ENCODE data around the gene AJUBA.
"Not testable (repeated sequence)": the region's sequence is repeated elsewhere in the genome, so short reads cannot be mapped to it uniquely, and the experiment has no call there.

AJUBA gene

GRCh38 chr14:23006544-23007419, 24.4 kb upstream of the AJUBA start:
- H3K27me3 ChIP-seq (ENCODE audit: insufficient read depth, low read length) = no peaks in the 10 kb centered on the region
- H3K79me2 ChIP-seq (ENCODE audit: control insufficient read depth, insufficient read depth, low read length, unreplicated experiment) = peaks cover 3% of the 10 kb centered on the region
- peak overlapping the region; percentile 81 for H3K4me3 ChIP-seq (ENCODE audit: low read depth, low read length)
- peak overlapping the region; percentile 99 for H2AFZ ChIP-seq (ENCODE audit: low read length, unreplicated experiment)
- H3K27ac ChIP-seq (ENCODE audit: low read depth, low read length) = peak overlapping the region; percentile 90
- no peaks in the 10 kb centered on the region for H3K36me3 ChIP-seq (ENCODE audit: insufficient read depth, low read length)
- H3K4me1 ChIP-seq (ENCODE audit: control insufficient read depth, insufficient read depth, low read length, unreplicated experiment) = peaks cover 30% of the 10 kb centered on the region

- H2AFZ ChIP-seq (ENCODE audit: low read length, unreplicated experiment) = peak overlapping the region; percentile 55
These were observed 23.8 kb upstream of the AJUBA start for GRCh38 chr14:23006188-23006534.

GRCh38 chr14:23005451-23006187, 23.3 kb upstream of the AJUBA start:
- Histone ChIP-seq H3K4me1 (ENCODE audit: control insufficient read depth, insufficient read depth, low read length, unreplicated experiment) (peaks cover 30% of the 10 kb centered on the region), H2AFZ (ENCODE audit: low read length, unreplicated experiment) (peak overlapping the region; percentile 55), H3K36me3 (ENCODE audit: insufficient read depth, low read length) (no peaks in the 10 kb centered on the region), H3K27me3 (ENCODE audit: insufficient read depth, low read length) (no peaks in the 10 kb centered on the region), H3K4me3 (ENCODE audit: low read depth, low read length) (peak overlapping the region; percentile 81), H3K79me2 (ENCODE audit: control insufficient read depth, insufficient read depth, low read length, unreplicated experiment) (peaks cover 3% of the 10 kb centered on the region), H3K27ac (ENCODE audit: low read depth, low read length) (peak overlapping the region; percentile 90)

More at GRCh38 chr14:23006188-23006534, 23.8 kb upstream of the AJUBA start:
- Histone ChIP-seq H3K36me3 (ENCODE audit: insufficient read depth, low read length) (no peaks in the 10 kb centered on the region), H3K4me1 (ENCODE audit: control insufficient read depth, insufficient read depth, low read length, unreplicated experiment) (peaks cover 30% of the 10 kb centered on the region), H3K79me2 (ENCODE audit: control insufficient read depth, insufficient read depth, low read length, unreplicated experiment) (peaks cover 3% of the 10 kb centered on the region), H3K27me3 (ENCODE audit: insufficient read depth, low read length) (no peaks in the 10 kb centered on the region), H3K4me3 (ENCODE audit: low read depth, low read length) (peak overlapping the region; percentile 81), H3K27ac (ENCODE audit: low read depth, low read length) (peak overlapping the region; percentile 90)

GRCh38 chr14:23004274-23004673, 21.9 kb upstream of the AJUBA start:
- H3K27ac ChIP-seq (ENCODE audit: low read depth, low read length); H3K36me3 ChIP-seq (ENCODE audit: insufficient read depth, low read length); H2AFZ ChIP-seq (ENCODE audit: low read length, unreplicated experiment); H3K4me3 ChIP-seq (ENCODE audit: low read depth, low read length); H3K79me2 ChIP-seq (ENCODE audit: control insufficient read depth, insufficient read depth, low read length, unreplicated experiment); H3K27me3 ChIP-seq (ENCODE audit: insufficient read depth, low read length): not testable (repeated sequence)
- peaks cover 28% of the 10 kb centered on the region for H3K4me1 ChIP-seq (ENCODE audit: control insufficient read depth, insufficient read depth, low read length, unreplicated experiment)

GRCh38 chr14:23002592-23002991, 20.2 kb upstream of the AJUBA start:
- Histone ChIP-seq H3K79me2 (ENCODE audit: control insufficient read depth, insufficient read depth, low read length, unreplicated experiment) (peaks cover 3% of the 10 kb centered on the region), H3K27ac (ENCODE audit: low read depth, low read length) (no peak overlapping the region), H3K27me3 (ENCODE audit: insufficient read depth, low read length) (no peaks in the 10 kb centered on the region), H3K36me3 (ENCODE audit: insufficient read depth, low read length) (no peaks in the 10 kb centered on the region), H2AFZ (ENCODE audit: low read length, unreplicated experiment) (no peak overlapping the region), H3K4me3 (ENCODE audit: low read depth, low read length) (no peak overlapping the region), H3K4me1 (ENCODE audit: control insufficient read depth, insufficient read depth, low read length, unreplicated experiment) (peaks cover 17% of the 10 kb centered on the region)

- H3K27ac ChIP-seq (ENCODE audit: low read depth, low read length) = no peak overlapping the region
- H3K36me3 ChIP-seq (ENCODE audit: insufficient read depth, low read length) = no peaks in the 10 kb centered on the region
- H2AFZ ChIP-seq (ENCODE audit: low read length, unreplicated experiment) = no peak overlapping the region
- H3K27me3 ChIP-seq (ENCODE audit: insufficient read depth, low read length) = no peaks in the 10 kb centered on the region
- H3K4me1 ChIP-seq (ENCODE audit: control insufficient read depth, insufficient read depth, low read length, unreplicated experiment) = peaks cover 8% of the 10 kb centered on the region
- no peaks in the 10 kb centered on the region for H3K79me2 ChIP-seq (ENCODE audit: control insufficient read depth, insufficient read depth, low read length, unreplicated experiment)
- no peak overlapping the region for H3K4me3 ChIP-seq (ENCODE audit: low read depth, low read length)
These were observed 18.5 kb upstream of the AJUBA start for GRCh38 chr14:23000860-23001259.

- Histone ChIP-seq H3K27ac (ENCODE audit: low read depth, low read length) (no peak overlapping the region), H2AFZ (ENCODE audit: low read length, unreplicated experiment) (no peak overlapping the region), H3K4me1 (ENCODE audit: control insufficient read depth, insufficient read depth, low read length, unreplicated experiment) (peaks cover 5% of the 10 kb centered on the region), H3K27me3 (ENCODE audit: insufficient read depth, low read length) (no peaks in the 10 kb centered on the region), H3K4me3 (ENCODE audit: low read depth, low read length) (no peak overlapping the region), H3K36me3 (ENCODE audit: insufficient read depth, low read length) (no peaks in the 10 kb centered on the region), H3K79me2 (ENCODE audit: control insufficient read depth, insufficient read depth, low read length, unreplicated experiment) (no peaks in the 10 kb centered on the region)
These were observed 16.1 kb upstream of the AJUBA start for GRCh38 chr14:22998329-22999012.

- Histone ChIP-seq H3K27me3 (ENCODE audit: insufficient read depth, low read length) (no peaks in the 10 kb centered on the region), H3K27ac (ENCODE audit: low read depth, low read length) (no peak overlapping the region), H2AFZ (ENCODE audit: low read length, unreplicated experiment) (no peak overlapping the region), H3K4me1 (ENCODE audit: control insufficient read depth, insufficient read depth, low read length, unreplicated experiment) (peaks cover 5% of the 10 kb centered on the region), H3K36me3 (ENCODE audit: insufficient read depth, low read length) (no peaks in the 10 kb centered on the region), H3K79me2 (ENCODE audit: control insufficient read depth, insufficient read depth, low read length, unreplicated experiment) (no peaks in the 10 kb centered on the region), H3K4me3 (ENCODE audit: low read depth, low read length) (no peak overlapping the region)
These were observed 15.4 kb upstream of the AJUBA start for GRCh38 chr14:22997676-22998323.

- peaks cover 5% of the 10 kb centered on the region for H3K4me1 ChIP-seq (ENCODE audit: control insufficient read depth, insufficient read depth, low read length, unreplicated experiment)
- H3K36me3 ChIP-seq (ENCODE audit: insufficient read depth, low read length) = no peaks in the 10 kb centered on the region
- H3K4me3 ChIP-seq (ENCODE audit: low read depth, low read length) = no peak overlapping the region
- no peaks in the 10 kb centered on the region for H3K27me3 ChIP-seq (ENCODE audit: insufficient read depth, low read length)
- H3K79me2 ChIP-seq (ENCODE audit: control insufficient read depth, insufficient read depth, low read length, unreplicated experiment) = no peaks in the 10 kb centered on the region
- H3K27ac ChIP-seq (ENCODE audit: low read depth, low read length) = no peak overlapping the region
- H2AFZ ChIP-seq (ENCODE audit: low read length, unreplicated experiment) = no peak overlapping the region
These were observed 14.7 kb upstream of the AJUBA start for GRCh38 chr14:22996768-22997654.

All from ACC112 (cell line).